ENCODE data around the gene RAD18.

DNA sequence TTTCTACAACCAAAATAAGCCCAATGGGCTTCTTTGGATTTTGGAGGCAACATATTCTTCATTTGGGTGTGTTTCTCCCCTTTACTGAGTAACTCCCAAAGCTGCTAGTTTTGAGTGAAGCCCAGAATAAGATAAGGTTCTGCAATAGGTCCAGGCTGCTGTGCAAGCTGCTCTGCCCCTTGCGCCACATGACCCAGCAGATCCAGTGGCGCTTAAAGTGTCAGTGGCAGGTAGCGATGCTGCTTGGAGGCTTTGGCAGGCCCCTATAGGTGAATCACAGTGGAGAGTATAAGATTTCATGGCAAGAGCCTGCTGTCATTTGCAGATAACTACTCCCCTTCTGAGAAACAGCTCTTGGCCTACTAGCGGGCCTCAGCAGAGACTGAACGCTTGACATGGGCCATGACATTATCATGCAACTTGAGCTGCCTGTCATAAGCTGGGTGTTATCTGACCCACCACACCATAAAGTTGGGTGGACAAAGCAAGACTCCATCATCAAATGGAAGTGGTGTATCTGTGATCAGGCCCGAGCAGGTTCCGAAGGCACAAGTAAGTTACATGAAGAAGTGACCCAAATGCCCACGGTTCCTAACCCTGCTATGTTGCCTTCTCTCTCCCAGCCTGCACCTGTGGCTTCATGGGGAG lies 105.4 kb downstream of the RAD18 start:
- TF ChIP-seq, protein P1, sequence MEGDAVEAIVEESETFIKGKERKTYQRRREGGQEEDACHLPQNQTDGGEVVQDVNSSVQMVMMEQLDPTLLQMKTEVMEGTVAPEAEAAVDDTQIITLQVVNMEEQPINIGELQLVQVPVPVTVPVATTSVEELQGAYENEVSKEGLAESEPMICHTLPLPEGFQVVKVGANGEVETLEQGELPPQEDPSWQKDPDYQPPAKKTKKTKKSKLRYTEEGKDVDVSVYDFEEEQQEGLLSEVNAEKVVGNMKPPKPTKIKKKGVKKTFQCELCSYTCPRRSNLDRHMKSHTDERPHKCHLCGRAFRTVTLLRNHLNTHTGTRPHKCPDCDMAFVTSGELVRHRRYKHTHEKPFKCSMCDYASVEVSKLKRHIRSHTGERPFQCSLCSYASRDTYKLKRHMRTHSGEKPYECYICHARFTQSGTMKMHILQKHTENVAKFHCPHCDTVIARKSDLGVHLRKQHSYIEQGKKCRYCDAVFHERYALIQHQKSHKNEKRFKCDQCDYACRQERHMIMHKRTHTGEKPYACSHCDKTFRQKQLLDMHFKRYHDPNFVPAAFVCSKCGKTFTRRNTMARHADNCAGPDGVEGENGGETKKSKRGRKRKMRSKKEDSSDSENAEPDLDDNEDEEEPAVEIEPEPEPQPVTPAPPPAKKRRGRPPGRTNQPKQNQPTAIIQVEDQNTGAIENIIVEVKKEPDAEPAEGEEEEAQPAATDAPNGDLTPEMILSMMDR (IDR thresholded peaks at IDR 0.05) = no peak
- TF ChIP-seq POLR2A (IDR thresholded peaks at IDR 0.05) = no peak
